GM23338 (cell line): ENCODE results near the gene RNF212B. TPM values are rescaled to one million over a fixed set of nuclear protein-coding genes. Genes with fewer than 3 reads are reported as not detected.

Experiments
- ATAC-seq: fragments of 200-7000 bp; cut with Tn5 transposase; 3 replicates; pipeline ENCODE4 v1.9.1; 2020
- DNase-seq: peaks from one replicate; pipeline ENCODE4 v3.0.0-alpha.2; 2015; ENCODE audit warnings: low spot score
- H2AFZ ChIP-seq: fragments of 200-600 bp; sonication (generic); 2 replicates; pipeline ENCODE4 v1.8.0; 2016; ENCODE audit warnings: antibody characterized with exemption, mild to moderate bottlenecking, moderate library complexity
- H3F3A ChIP-seq: fragments of 200-600 bp; sonication (generic); replicated peaks from 2 replicates; pipeline ENCODE4 v1.8.0; 2017; ENCODE audit warnings: antibody characterized with exemption, mixed run types, low read depth
- H3K27ac ChIP-seq: fragments of 200-600 bp; sonication (generic); 2 replicates; pipeline ENCODE4 v1.6.1; 2016; ENCODE audit warnings: low read depth
- H3K27me3 ChIP-seq: fragments of 200-600 bp; sonication (generic); 2 replicates; pipeline ENCODE4 v1.8.0; 2016; ENCODE audit warnings: mild to moderate bottlenecking, mixed run types, moderate library complexity; ENCODE audit not compliant: insufficient read depth
- H3K36me3 ChIP-seq: fragments of 200-600 bp; sonication (generic); 2 replicates; pipeline ENCODE4 v1.8.0; 2016; ENCODE audit warnings: mild to moderate bottlenecking; ENCODE audit not compliant: insufficient read depth
- H3K4me1 ChIP-seq: fragments of 200-600 bp; sonication (generic); 2 replicates; pipeline ENCODE4 v1.8.0; 2016; ENCODE audit warnings: mild to moderate bottlenecking, moderate library complexity; ENCODE audit not compliant: insufficient read depth
- H3K4me2 ChIP-seq: fragments of 200-600 bp; sonication (generic); 2 replicates; pipeline ENCODE4 v1.7.1; 2017; ENCODE audit warnings: mixed run types
- H3K4me3 ChIP-seq: fragments of 200-600 bp; sonication (generic); 2 replicates; pipeline ENCODE4 v1.6.1; 2016; ENCODE audit warnings: mixed run types
- H3K79me2 ChIP-seq: fragments of 200-600 bp; sonication (generic); replicated peaks from 2 replicates; pipeline ENCODE4 v1.8.0; 2017; ENCODE audit warnings: mild to moderate bottlenecking; ENCODE audit not compliant: insufficient read depth
- H3K9me2 ChIP-seq: fragments of 200-600 bp; sonication (generic); 2 replicates; pipeline ENCODE4 v1.8.0; 2017; ENCODE audit not compliant: insufficient read depth
- H4K20me1 ChIP-seq: fragments of 200-600 bp; sonication (generic); replicated peaks from 2 replicates; pipeline ENCODE4 v1.8.0; 2017; ENCODE audit warnings: mild to moderate bottlenecking; ENCODE audit not compliant: insufficient read depth
- H3K27ac Mint-ChIP-seq: 2 replicates; pipeline ENCODE4 v1.8.0; 2020; ENCODE audit warnings: inconsistent platforms, mild to moderate bottlenecking, moderate library complexity, mixed read lengths
- H3K27me3 Mint-ChIP-seq: 3 replicates; pipeline ENCODE4 v1.8.0; 2022; ENCODE audit warnings: low read depth, mild to moderate bottlenecking, moderate library complexity, mixed read lengths, inconsistent platforms; ENCODE audit not compliant: insufficient read depth, poor library complexity
- H3K36me3 Mint-ChIP-seq: 3 replicates; pipeline ENCODE4 v1.8.0; 2021; ENCODE audit warnings: low read depth, mild to moderate bottlenecking, inconsistent platforms, moderate library complexity, mixed read lengths
- H3K4me1 Mint-ChIP-seq: 3 replicates; pipeline ENCODE4 v1.8.0; 2020; ENCODE audit warnings: mild to moderate bottlenecking, inconsistent platforms, mixed read lengths
- H3K4me3 Mint-ChIP-seq: 3 replicates; pipeline ENCODE4 v1.8.0; 2021; ENCODE audit warnings: moderate library complexity, mild to moderate bottlenecking, inconsistent platforms, mixed read lengths
- H3K9me3 Mint-ChIP-seq: 3 replicates; pipeline ENCODE4 v1.8.0; 2020; ENCODE audit warnings: moderate library complexity, mild to moderate bottlenecking, inconsistent platforms, mixed read lengths
- CTCF ChIP-seq, 2 experiments: fragments of 200-600 bp in 1 of 2; sonication (generic) in 1 of 2; conservative IDR thresholded peaks; 2 replicates each; pipeline versions ENCODE4 v1.5.1 to v1.6.1; 2016 to 2017; ENCODE audit warnings: antibody characterized with exemption in 2 of 2, low read depth in 2 of 2, mild to moderate bottlenecking in 2 of 2, moderate library complexity in 1 of 2
- REST ChIP-seq: IDR thresholded peaks from one replicate; pipeline ENCODE4 v1.6.1; 2018; ENCODE audit warnings: antibody characterized with exemption; ENCODE audit not compliant: unreplicated experiment
- ZNF462 ChIP-seq: fragments of 250-450 bp; sonication (Bioruptor Pico); IDR thresholded peaks from 2 replicates; pipeline ENCODE4 v1.5.0; 2020; ENCODE audit warnings: mild to moderate bottlenecking, moderate library complexity
- polyA plus RNA-seq: library from polyadenylated mRNA; unstranded; fragments of >200 nt; fragmentation: Nextera tagmentation; extraction: Ambion mirVana; gene quantifications from 2 replicates; pipeline ENCODE4 v1.2.1, GENCODE V29; 2016
- total RNA-seq: library from RNA; depleted of rRNA; stranded (reverse); fragments of >200 nt; shearing (Covaris generic); gene quantifications from 2 replicates; pipeline ENCODE4 v1.2.3, GENCODE V29; 2014

RNF212B gene
- total and polyA plus RNA-seq, 2 experiments from 2014 or later: not detected

GRCh38 chr14:23208324-23208723 is 29.4 kb upstream of the RNF212B start (continued):
- TF ChIP-seq ZNF462: no peak

- Mint-ChIP-seq H3K4me1 (peaks cover 27% of the 10 kb centered on the region), H3K27ac (no peak overlapping the region), H3K27me3 (peaks cover 10% of the 10 kb centered on the region), H3K9me3 (peaks cover 3% of the 10 kb centered on the region; the same call in 1 of the 3 replicates), H3K36me3 (peaks cover 3% of the 10 kb centered on the region; the same call in 2 of the 3 replicates), H3K4me3 (no peak overlapping the region)
- H3K79me2 ChIP-seq: no peaks in the 10 kb centered on the region
- 0 out of 2 replicates have a peak, but pooled peaks cover 10% of the 10 kb centered on the region for H3F3A ChIP-seq
- no peaks in the 10 kb centered on the region for H3K27me3 ChIP-seq
- no peak overlapping the region for H2AFZ ChIP-seq
- H3K9me2 ChIP-seq: no peaks in the 10 kb centered on the region
- H3K27ac ChIP-seq: no peak overlapping the region
- no peaks in the 10 kb centered on the region for H3K36me3 ChIP-seq
- H3K4me3 ChIP-seq: no peak overlapping the region
- DNase-seq: no peak
- H4K20me1 ChIP-seq: no peaks in the 10 kb centered on the region
- H3K4me1 ChIP-seq: peaks cover 20% of the 10 kb centered on the region
- no peak for ATAC-seq
- H3K4me2 ChIP-seq: no peak overlapping the region
- TF ChIP-seq REST (no peak), CTCF (conservative IDR thresholded peaks at IDR 0.05; ENCODE audit: low read depth in 2 of 2) (no peak)
Measured at GRCh38 chr14:23209651-23210423, 27.9 kb upstream of the RNF212B start.
